Activated CD4-positive, alpha-beta T cell treated with anti-CD3 and anti-CD28 coated beads for 24 hours (primary cell): ENCODE results near the gene HS6ST1.

ENCODE experiments used
- DNase-seq, 2 donors: peaks; one replicate each; pipeline ENCODE4 v3.0.0-alpha.2; 2020; ENCODE audit warnings: low read depth in 2 of 2

HS6ST1 gene

GRCh38 chr2:128310094-128310716 is 8.5 kb downstream of the HS6ST1 start:
- DNase-seq: no peak

- DNase-seq: no peak
These were observed 9.2 kb downstream of the HS6ST1 start for GRCh38 chr2:128309280-128310093.

GRCh38 chr2:128308889-128309279 is 9.8 kb downstream of the HS6ST1 start:
- no peak for DNase-seq

- DNase-seq: no peak
These were observed 10.4 kb downstream of the HS6ST1 start for GRCh38 chr2:128308284-128308731.

- no peak for DNase-seq
These were observed 11.1 kb downstream of the HS6ST1 start for GRCh38 chr2:128307595-128307994.

- no peak for DNase-seq
These were observed 11.7 kb downstream of the HS6ST1 start for GRCh38 chr2:128306931-128307460.

- DNase-seq: no peak
These were observed 12.4 kb downstream of the HS6ST1 start for GRCh38 chr2:128306081-128306930.

- no peak for DNase-seq
These were observed 13.1 kb downstream of the HS6ST1 start for GRCh38 chr2:128305555-128306080.

- no peak for DNase-seq
These were observed 13.7 kb downstream of the HS6ST1 start for GRCh38 chr2:128304715-128305554.

GRCh38 chr2:128304330-128304714 is 14.3 kb downstream of the HS6ST1 start:
- no peak for DNase-seq

- DNase-seq: no peak
These were observed 14.8 kb downstream of the HS6ST1 start for GRCh38 chr2:128303911-128304310.

GRCh38 chr2:128303095-128303791 is 15.4 kb downstream of the HS6ST1 start:
- no peak for DNase-seq

- no peak for DNase-seq
These were observed 16.0 kb downstream of the HS6ST1 start for GRCh38 chr2:128302744-128303067.

GRCh38 chr2:128302011-128302743 is 16.5 kb downstream of the HS6ST1 start:
- no peak for DNase-seq

GRCh38 chr2:128301501-128301966 is 17.1 kb downstream of the HS6ST1 start:
- DNase-seq: no peak

GRCh38 chr2:128301021-128301420 is 17.6 kb downstream of the HS6ST1 start:
- DNase-seq: no peak

- DNase-seq: no peak
These were observed 18.3 kb downstream of the HS6ST1 start for GRCh38 chr2:128300151-128301020.

- DNase-seq: no peak
These were observed 19.0 kb downstream of the HS6ST1 start for GRCh38 chr2:128299628-128300027.
